OCI-LY3 (cell line): ENCODE results near the gene MYO9A.

Experiments
- H2AFZ ChIP-seq: fragments of 200-600, 300-600 bp; shearing (Covaris generic); 2 replicates; pipeline ENCODE4 v1.6.0; 2014; ENCODE audit warnings: antibody characterized with exemption, low read depth, low read length
- H3K27ac ChIP-seq: fragments of 200-600, 300-600 bp; sonication (generic); 2 replicates; pipeline ENCODE4 v1.5.1; 2014; ENCODE audit warnings: mild to moderate bottlenecking, low read length, moderate library complexity, mixed read lengths
- H3K27me3 ChIP-seq: fragments of 200-600, 300-600 bp; sonication (generic); 2 replicates; pipeline ENCODE4 v1.6.1; 2014; ENCODE audit warnings: low read depth, low read length, mixed read lengths
- H3K36me3 ChIP-seq: fragments of 200-600, 300-600 bp; sonication (generic); replicated peaks from 2 replicates; pipeline ENCODE3; 2014; ENCODE audit warnings: low read depth, low read length, mixed read lengths
- H3K4me1 ChIP-seq: fragments of 300-600, 200-600 bp; sonication (generic); 2 replicates; pipeline ENCODE4 v1.6.1; 2014; ENCODE audit warnings: low read length, mixed read lengths
- H3K4me2 ChIP-seq: fragments of 200-600, 300-600 bp; sonication (generic); 2 replicates; pipeline ENCODE4 v1.6.1; 2014; ENCODE audit warnings: low read length, mixed read lengths
- H3K4me3 ChIP-seq: fragments of 300-600, 200-600 bp; sonication (generic); 2 replicates; pipeline ENCODE4 v1.5.1; 2014; ENCODE audit warnings: antibody characterized with exemption, mild to moderate bottlenecking, low read length, moderate library complexity
- H3K79me2 ChIP-seq: fragments of 300-600, 200-600 bp; shearing (Covaris generic); 2 replicates; pipeline ENCODE4 v1.6.1; 2014; ENCODE audit warnings: mild to moderate bottlenecking, low read length, mixed read lengths
- H3K9ac ChIP-seq: fragments of 300-600, 200-600 bp; shearing (Covaris generic); 2 replicates; pipeline ENCODE4 v1.6.0; 2014; ENCODE audit warnings: mild to moderate bottlenecking, low read length, moderate library complexity
- H3K9me3 ChIP-seq: fragments of 200-600, 300-600 bp; shearing (Covaris generic); 2 replicates; pipeline ENCODE4 v1.6.1; 2014; ENCODE audit warnings: low read length, mixed read lengths; ENCODE audit not compliant: insufficient read depth
- H4K20me1 ChIP-seq: fragments of 200-600, 300-600 bp; sonication (generic); 2 replicates; pipeline ENCODE4 v1.6.1; 2016; ENCODE audit warnings: low read length, mixed read lengths; ENCODE audit not compliant: insufficient read depth
- CTCF ChIP-seq: fragments of 200-600, 300-600 bp; sonication (generic); IDR thresholded peaks from 2 replicates; pipeline ENCODE4 v1.5.1; 2014; ENCODE audit warnings: antibody characterized with exemption, low read length, low read depth
- EZH2phosphoT487 ChIP-seq: fragments of 200-600 bp; shearing (Covaris generic); IDR thresholded peaks from 2 replicates; pipeline ENCODE4 v1.6.1; 2018; ENCODE audit warnings: antibody characterized with exemption, mixed run types, low read depth

The MYO9A gene

DNA sequence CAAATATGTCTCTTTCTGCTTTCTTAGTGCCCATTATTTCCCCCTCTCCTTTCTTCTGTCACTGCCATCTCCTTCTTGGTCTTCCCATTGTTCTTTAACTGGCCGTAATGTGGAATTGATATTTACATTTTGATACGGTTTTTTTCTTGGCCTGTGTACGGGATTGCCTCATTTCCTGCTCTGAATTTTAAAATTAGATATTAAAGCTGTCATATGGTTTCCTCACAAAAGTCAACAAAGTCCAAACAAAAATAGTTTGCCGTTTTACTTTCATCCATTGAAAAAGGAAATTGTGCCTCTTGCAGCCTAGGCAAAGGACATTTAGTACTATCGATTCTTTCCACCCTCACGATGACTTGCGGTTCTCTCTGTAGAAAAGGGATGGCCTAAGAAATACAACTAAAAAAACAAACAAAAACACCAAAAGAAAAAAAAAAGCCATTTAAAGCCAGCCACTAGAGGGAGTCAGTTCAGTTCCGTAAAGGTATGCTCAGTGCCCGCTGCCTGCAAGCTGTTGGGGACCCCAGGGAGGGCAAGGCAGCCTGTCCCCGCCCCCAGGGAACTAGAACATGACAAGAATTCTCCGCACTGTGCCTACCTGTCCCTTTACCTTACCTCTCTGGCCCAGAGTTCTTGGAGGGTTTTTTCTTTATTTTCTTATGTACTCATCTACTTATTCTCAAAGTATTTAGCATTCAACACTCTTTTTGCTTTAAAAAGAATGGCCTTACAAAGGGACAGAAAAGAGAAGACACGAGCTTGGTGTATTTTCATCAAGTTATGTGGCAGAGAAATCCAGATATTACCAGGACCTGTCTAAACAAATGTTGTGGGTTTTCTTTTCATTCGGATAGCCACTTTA, 337.6 kb downstream of the MYO9A start:
- no peaks in the 10 kb centered on the region for H3K9me3 ChIP-seq
- peak overlapping the region; percentile 58 for H3K27ac ChIP-seq
- peak; percentile 90 for TF ChIP-seq CTCF
- no peak for TF ChIP-seq EZH2phosphoT487
- no peaks in the 10 kb centered on the region for H3K79me2 ChIP-seq
- H3K4me2 ChIP-seq: peak overlapping the region; percentile 90
- H3K27me3 ChIP-seq: 0 out of 2 replicates have a peak, but pooled peaks cover 1% of the 10 kb centered on the region
- H3K4me1 ChIP-seq: peaks cover 49% of the 10 kb centered on the region
- H3K9ac ChIP-seq: peak overlapping the region; percentile 45
- no peaks in the 10 kb centered on the region for H4K20me1 ChIP-seq
- H3K4me3 ChIP-seq: peak overlapping the region; percentile 77
- no peaks in the 10 kb centered on the region for H3K36me3 ChIP-seq
- H2AFZ ChIP-seq: peak overlapping the region; percentile 86

GRCh38 chr15:71779073-71779797, 338.7 kb downstream of the MYO9A start:
- Histone ChIP-seq H3K9me3 (no peaks in the 10 kb centered on the region), H3K27ac (no peak overlapping the region), H3K4me2 (no peak overlapping the region), H3K27me3 (no peaks in the 10 kb centered on the region), H3K79me2 (no peaks in the 10 kb centered on the region), H3K4me3 (no peak overlapping the region), H3K9ac (no peak overlapping the region), H3K36me3 (no peaks in the 10 kb centered on the region), H2AFZ (no peak overlapping the region), H3K4me1 (peaks cover 49% of the 10 kb centered on the region), H4K20me1 (no peaks in the 10 kb centered on the region)
- TF ChIP-seq EZH2phosphoT487 (no peak), CTCF (no peak)

DNA sequence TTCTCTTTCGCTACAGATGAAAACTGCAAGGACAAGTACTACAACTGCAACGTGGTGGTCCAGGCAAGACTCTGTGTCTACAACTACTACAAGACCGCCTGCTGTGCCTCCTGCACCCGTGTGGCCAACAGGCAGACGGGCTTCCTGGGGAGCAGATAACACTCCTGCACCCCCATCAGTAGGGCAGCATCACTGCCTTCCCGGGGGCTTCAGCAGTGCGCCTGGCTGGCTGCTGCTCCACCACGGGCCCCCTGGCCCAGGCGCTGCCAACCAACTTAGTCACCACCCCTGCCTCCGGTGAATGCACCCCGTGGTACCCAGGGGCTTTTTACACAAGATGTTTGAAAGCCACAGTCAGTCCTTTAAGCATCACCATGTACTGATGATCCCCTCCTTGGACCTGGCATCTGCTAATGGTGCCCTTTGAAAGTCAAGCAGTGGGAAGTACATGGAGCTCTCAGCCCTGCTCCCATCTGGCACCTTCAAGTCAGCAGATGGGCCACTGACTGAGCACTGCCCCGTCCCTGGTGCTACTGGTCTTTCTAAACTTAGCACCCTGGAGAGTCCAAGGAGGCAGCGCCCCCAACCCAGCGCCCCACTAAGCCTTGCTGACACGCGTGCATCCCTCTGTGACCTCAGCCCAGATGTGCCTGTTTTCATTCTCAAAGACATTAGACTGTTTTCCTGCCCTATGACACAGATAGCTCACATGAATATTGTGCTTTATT, 340.6 kb downstream of the MYO9A start:
- no peaks in the 10 kb centered on the region for H3K36me3 ChIP-seq
- H3K27me3 ChIP-seq: no peaks in the 10 kb centered on the region
- H2AFZ ChIP-seq: no peak overlapping the region
- no peak overlapping the region; the same call in 1 of the 2 replicates for H3K9ac ChIP-seq
- no peaks in the 10 kb centered on the region for H4K20me1 ChIP-seq
- no peaks in the 10 kb centered on the region for H3K9me3 ChIP-seq
- peaks cover 52% of the 10 kb centered on the region for H3K4me1 ChIP-seq
- no peak overlapping the region for H3K4me3 ChIP-seq
- TF ChIP-seq CTCF (no peak), EZH2phosphoT487 (no peak)
- H3K79me2 ChIP-seq: no peaks in the 10 kb centered on the region
- no peak overlapping the region for H3K27ac ChIP-seq
- peak overlapping the region; percentile 56 for H3K4me2 ChIP-seq

DNA sequence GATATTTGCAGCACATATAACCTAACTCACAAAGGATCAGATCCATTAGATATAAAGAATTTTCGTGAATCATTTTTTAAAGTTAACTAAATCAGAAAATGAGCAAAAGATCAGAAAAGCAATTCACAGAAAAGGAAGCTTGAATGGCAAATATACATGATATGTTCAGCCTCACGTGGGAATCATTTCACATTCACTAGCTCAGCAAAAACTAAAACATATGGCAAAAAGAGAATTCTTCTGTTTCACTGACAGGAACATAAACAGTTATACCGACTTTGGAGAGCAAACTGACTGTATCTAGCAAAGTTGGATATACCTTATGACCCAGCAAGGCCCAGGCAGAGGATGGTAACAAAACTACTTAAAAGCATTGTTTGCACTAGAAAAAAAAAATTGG, 341.6 kb downstream of the MYO9A start:
- H3K4me3 ChIP-seq: no peak overlapping the region
- no peaks in the 10 kb centered on the region for H4K20me1 ChIP-seq
- no peak overlapping the region for H3K9ac ChIP-seq
- no peak overlapping the region for H3K27ac ChIP-seq
- no peaks in the 10 kb centered on the region for H3K79me2 ChIP-seq
- H3K36me3 ChIP-seq: no peaks in the 10 kb centered on the region
- H3K4me2 ChIP-seq: no peak overlapping the region
- H3K4me1 ChIP-seq: peaks cover 41% of the 10 kb centered on the region
- H2AFZ ChIP-seq: no peak overlapping the region
- no peaks in the 10 kb centered on the region for H3K9me3 ChIP-seq
- H3K27me3 ChIP-seq: no peaks in the 10 kb centered on the region
- TF ChIP-seq EZH2phosphoT487 (no peak), CTCF (no peak)
